Stimulated activated CD8-positive, alpha-beta memory T cell treated with anti-CD3 and anti-CD28 coated beads, Interleukin-7, amount 100 ng/mL, for 1 hour (primary cell): ENCODE data around the gene JUP.

Experiments
- DNase-seq, 2 donors: peaks; one replicate each; pipeline ENCODE4 v3.0.0-alpha.2; 2020; ENCODE audit warnings: low read depth in 2 of 2

The JUP gene

DNA sequence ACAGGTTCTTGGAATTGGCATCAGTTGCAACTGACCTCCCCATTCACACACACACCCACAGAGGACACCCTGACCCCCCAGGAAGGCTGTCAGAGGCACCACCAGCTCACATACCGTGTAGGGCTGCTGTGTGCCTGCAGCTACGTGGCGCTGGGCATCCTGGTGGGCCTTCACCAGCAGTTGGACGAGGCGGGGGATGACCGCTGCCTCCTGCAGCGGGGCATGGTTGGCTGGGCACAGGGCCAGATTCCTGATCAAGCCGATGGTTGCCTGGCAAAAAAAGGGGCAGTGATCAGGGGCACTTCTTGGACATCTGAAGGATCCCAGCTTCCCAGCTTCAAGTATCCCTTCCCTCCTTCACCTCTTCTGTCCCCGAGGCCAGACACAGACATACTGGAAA is 27.9 kb downstream of the JUP start:
- DNase-seq: no peak

- DNase-seq: no peak
Observed at GRCh38 chr17:41754066-41754465, 32.4 kb downstream of the JUP start.

GRCh38 chr17:41751288-41751687 is 35.2 kb downstream of the JUP start:
- DNase-seq: no peak

DNA sequence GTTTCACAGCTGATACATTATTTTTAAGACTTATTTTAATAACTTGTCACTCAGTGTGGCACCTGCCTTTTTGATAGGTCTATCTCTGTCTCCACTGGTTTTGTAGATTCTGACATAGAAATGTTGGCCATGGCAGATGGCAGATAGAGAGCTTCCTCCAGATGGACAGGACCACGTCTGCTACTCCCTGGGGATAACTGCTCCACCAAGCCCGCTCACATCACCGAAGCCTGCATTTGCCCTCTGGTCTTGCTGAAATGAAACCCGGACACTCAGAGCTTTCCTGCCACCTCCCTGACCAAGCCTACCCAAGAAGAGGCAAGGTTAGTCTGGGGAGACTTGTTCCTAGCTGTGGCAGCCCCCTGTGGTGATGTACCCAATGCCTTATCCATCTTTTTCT is 35.6 kb downstream of the JUP start:
- DNase-seq: no peak

DNA sequence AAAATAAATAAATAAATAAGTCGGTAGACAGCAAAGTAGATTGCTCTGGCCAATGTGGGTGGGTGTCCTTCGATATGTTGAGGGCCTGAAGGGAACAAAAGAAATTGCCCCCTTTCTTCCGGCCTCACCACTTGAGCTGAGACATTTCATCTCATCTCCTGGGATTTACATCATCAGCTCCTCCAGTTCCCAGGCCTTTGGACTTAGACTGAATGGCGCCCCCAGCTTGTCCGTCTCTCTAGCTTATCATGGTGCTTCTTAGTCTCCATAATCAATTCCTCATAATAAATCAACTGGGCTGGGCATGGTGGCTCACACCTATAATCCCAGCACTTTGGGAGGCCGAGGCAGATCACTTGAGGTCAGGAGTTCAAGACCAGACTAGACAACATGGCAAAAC is 38.2 kb downstream of the JUP start:
- DNase-seq: no peak

DNA sequence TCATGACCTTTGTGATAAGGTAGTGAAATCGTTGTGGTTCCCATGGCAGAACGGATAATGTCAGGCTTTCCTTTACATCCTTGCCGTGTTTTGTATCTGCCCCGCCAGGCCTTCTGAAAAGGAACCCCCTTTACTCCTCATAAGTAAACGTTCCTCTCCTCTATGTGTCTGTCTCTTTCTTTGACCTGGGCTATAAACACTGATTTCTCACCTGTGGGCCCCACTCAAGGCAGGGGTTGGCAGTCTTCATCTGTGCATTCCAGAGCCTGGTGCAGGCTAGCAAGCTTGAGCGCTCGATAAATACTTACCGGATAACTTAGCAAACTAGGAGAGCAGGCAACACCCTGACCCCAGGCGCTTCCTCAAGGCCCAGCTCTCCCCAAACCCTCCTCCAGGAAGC is 44.8 kb downstream of the JUP start:
- no peak for DNase-seq

DNA sequence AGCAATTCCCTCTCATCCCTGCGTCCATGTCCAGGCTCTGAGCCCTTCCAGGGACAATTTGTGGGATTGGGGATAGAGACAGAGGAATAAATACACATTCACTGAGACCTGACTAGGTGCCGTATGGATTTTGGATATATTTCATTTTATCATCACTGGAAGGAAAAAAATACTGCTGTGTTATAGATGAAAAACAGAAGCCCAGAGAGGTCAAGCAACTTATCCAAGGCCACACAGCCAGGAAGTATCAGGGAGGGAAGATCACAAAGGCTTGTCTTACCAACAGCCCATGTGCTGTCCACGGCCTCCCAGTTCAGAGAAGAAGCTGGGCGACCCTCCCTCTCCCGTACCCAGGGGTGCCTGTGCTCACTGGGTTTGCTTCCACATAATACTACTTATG is 46.0 kb downstream of the JUP start:
- no peak for DNase-seq

GRCh38 chr17:41739661-41740352 is 46.7 kb downstream of the JUP start:
- DNase-seq: no peak

DNA sequence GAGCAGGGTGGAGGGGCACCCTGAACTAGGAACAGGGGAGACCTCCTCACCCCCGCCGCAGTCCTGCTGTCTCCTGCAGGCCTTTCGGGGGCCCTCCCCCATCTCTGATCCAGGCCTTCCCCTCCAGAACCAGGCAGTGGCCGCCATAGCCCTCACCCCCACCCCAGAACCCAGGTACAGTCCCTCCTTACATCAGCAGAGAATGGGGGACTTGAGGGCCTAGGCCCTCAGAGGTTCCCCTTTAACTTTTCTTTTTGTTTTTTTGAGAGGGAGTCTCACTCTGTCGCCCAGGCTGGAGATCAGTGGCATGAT is 47.8 kb downstream of the JUP start:
- no peak for DNase-seq

DNA sequence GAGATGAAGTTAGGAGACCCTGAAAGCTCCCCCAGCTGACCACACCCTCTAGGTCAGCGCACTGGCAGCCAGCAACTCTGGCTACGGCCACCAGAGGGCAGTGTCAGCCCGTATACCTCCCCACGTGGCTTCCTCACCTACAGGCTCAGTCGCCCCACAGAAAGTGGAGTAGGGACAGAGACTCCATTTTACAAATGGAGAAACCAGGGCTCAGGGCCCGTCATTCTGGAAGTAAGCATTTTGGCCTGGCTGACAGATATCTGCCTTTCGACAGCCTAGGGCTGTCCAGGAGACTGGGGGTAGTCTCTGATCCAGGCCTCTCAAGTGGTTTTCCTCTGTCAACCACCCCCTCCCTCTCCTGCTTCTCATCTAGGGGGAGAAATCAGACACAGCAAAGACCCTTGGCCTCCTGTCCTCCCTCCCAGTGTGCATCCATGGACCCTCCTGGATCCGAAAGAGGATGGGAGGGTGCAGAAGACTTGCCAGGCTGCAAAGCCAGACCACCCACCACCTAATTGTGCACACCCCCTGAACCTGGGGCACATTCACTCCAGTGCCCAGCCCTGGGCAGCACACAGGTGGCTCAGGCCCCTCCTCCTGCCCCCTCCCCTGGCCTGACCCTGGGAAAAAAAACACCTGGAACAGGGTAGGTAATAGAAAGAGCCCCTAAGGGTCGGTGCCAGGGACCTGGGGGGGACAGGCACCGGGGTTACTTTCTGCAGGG is 48.3 kb downstream of the JUP start:
- DNase-seq: peak; percentile 49 to 65

DNA sequence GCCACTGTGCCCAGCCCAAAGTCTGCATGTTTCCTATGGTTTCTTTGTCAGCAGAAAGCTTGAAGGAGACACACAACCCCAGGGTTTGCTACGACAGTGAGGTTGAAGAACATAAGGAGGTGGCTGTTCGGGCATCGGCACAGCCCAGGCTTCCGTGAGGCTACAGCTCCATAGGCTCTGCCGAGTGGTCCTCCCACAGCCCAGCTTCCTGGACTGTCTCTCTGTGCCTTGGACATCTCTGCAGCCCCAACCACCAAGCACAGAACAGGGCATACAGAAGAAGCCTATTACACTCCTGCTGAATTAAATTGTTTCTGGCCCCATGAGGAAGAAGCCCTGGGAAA is 48.9 kb downstream of the JUP start:
- DNase-seq: no peak

- no peak for DNase-seq
Observed at GRCh38 chr17:41736983-41737679, 49.4 kb downstream of the JUP start.

DNA sequence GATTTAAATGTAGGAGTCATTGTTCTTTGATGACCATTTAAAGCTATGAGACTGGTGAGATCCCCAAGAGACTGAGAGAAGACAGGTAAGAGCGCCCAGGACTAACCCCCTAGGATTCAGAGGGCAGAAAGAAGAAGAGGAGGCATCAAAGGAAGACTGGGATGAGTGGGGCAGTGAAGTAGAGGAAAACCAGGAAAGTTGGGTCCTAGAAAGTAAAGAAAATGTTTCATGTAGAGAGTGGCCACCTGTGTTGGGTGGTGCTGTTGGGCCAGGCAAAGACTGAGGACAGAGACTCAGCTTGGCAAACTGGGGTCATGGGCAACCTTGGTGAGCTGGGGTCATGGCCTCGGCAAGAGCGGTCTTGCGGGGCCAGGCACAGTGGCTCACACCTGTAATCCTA is 50.8 kb downstream of the JUP start:
- DNase-seq: no peak

GRCh38 chr17:41734949-41735313 is 51.6 kb downstream of the JUP start:
- DNase-seq: no peak

DNA sequence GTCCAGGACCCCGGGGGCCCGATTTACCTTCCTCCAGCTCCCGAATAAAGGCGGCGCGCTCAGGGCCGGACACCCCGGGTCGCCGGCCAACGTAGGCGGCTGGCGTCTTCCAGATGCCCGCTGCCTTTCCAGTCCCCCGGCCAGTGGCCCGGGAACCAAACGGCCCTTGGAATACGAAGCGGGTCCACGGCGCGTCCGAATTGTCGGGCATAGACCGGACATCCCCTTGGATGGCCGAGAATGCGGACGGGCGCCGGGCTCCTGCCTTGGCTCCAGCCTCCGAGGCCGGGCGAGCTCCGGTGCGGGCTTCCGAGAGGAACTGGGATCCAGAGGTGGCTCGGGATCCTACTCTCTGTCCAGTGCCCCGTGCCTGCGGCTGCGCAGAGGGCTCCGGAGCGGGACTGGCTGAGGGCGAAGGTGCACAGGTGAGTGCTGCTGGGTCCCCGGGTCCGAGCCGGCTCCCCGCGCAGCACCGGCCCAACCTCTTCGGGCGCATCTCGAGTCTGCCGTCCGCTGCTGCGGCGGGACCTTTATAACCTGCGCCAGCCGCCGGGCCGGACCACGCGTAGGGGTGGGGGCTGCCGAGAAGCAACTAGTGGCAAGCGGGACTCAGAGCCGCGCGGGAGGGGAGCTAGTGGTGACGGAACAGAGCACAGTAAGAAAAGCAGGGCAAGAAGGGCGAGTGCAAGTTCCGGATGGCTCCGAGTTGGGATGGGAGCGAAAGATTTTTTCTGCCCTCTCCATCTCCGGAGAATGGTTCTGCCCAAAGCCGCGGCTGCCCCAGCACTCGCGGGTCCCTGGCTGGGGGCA is 52.2 kb downstream of the JUP start, which contains the start of gene HAP1:
Gene HAP1, minus strand, starts transcription at position 505 of the 810 bp plus-strand sequence. Its CDS starts 9 bp downstream, at position 496.
- no peak for DNase-seq

DNA sequence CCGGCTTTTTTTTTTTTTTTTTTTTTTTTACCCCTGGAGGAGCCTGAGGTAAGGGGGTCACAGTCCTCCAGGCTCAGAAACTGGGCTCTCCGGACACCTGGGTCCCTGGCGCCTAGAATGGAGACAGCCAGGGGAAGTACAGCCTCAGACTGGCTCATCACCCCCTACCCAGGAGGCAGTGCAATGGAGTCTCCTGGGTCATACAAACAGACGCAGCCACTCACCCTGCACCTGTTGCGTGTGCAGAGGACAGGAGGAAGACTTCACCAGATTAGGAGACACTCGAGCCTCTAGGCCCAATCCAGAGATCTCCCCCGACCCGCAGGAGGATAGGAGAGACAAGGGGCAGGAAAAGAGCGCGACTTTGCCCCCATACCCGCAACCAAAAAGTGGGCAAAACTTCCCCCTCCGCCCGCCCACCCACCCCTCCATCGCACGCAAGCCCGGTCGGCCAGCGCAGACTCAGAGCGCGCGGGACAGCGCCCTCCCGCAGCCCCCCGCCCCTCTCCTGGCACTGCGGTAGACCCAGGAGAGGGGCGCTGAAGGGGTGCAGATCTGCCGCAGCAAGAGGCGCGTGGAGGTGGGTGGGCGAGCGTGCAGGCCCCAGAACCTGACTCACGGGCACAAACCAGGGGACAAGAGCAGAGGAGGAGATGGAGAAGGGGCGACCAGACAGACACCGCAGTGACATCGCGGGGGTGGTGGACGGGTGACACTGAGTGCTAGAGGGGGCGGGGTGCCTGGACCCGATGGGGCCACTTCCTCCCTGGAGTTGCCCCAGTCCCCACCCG is 53.0 kb downstream of the JUP start:
- DNase-seq: no peak

- no peak for DNase-seq
Observed at GRCh38 chr17:41731836-41732235, 54.7 kb downstream of the JUP start.

DNA sequence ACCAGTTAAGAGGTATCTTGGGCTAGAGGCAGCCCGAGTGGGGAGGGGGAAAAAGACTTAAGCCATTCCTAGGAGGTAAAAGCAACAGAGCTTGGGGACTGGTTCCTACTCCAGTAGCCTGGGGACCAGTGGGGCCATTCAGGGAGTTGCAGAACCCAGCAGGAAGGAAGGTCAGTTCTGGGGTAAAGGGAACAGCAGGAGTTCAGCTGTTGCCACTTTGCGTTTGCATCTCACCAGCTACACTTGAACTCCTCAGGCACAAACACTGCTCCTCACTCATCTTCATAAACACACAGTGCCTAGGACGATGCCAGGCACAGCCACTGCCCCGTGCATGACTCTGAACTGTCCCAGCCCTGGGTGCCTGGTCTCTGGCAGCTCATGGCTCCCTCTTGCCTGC is 56.0 kb downstream of the JUP start:
- DNase-seq: no peak

- DNase-seq: no peak
Observed at GRCh38 chr17:41728056-41728455, 58.5 kb downstream of the JUP start.

DNA sequence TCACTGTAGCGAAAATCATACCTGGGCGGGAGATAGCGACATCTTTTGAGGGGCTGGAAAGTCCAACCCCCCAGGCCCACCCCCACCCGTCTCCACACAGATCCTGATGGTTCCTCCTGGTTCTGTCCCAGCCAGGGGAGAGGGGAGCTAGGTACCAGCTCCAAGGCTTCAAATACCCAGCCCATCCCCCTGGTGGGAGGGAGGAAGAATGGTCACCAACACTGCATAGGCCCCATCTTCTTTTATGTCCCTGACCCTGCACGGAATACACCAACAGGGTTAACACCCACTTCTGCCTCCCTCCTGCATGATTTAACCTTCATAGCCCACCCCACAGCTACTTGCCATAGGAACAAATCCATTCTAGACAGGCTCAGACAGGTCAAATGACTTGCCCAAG is 61.4 kb downstream of the JUP start:
- no peak for DNase-seq

DNA sequence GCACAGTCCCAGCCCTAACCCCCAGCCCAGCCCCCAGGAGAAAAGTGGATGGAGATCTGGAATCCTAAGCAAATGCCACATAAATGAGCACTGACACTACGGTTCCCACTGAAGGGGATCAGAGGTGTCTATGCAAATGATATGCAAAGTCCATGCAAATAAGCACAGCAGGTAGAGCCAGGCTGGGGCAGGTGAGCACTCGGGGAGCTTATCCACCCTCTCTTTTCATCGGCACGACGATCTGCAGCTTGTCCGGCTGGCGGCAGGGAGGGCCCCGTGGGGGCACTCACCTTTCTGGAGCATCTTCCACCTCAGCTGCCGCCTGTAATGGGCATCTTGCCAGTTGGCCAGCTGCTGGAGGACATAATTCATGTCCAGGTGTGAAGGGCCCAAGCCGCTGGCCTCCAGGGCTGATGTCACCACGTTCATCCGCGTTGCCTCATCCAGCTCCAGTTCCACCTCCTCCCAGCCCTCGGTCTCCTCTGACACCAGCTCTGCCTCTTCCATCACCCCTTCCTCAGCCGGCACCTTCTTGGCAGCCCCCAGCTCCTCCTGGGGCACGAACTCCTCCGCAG is 61.9 kb downstream of the JUP start:
- DNase-seq: no peak
